HL-60 (cell line): ENCODE results near the gene ARPC5.

Experiments
- CTCF ChIP-seq: IDR thresholded peaks from one replicate; pipeline ENCODE4 v1.5.1; 2011; ENCODE audit warnings: low read length, control low read depth, inconsistent platforms; ENCODE audit not compliant: insufficient read depth
- REST ChIP-seq: IDR thresholded peaks from 2 replicates; pipeline ENCODE4 v1.6.1; 2012; ENCODE audit warnings: low read depth; ENCODE audit not compliant: insufficient replicate concordance

GRCh38 chr1:183675883-183676585, 40.5 kb upstream of the ARPC5 start:
- TF ChIP-seq CTCF (no peak), REST (no peak)
